CD4-positive, alpha-beta T cell (primary cell): ENCODE data around the gene TRPM5. TPM values are rescaled to one million over a fixed set of nuclear protein-coding genes. Genes with fewer than 3 reads are reported as not detected.

ENCODE experiments used
- ATAC-seq: fragments of 200-7000 bp; cut with Tn5 transposase; one replicate; pipeline ENCODE4 v1.10.0; 2022; ENCODE audit warnings: mild to moderate bottlenecking; ENCODE audit not compliant: poor library complexity
- CTCF ChIA-PET: fragments of 350-600 bp; sonication (Branson Sonifier 250); formaldehyde crosslinking; loops from one replicate; lab custom pipeline; 2021; ENCODE audit warnings: antibody characterized with exemption, inconsistent platforms; lab: Charles Lee
- POLR2A ChIA-PET: fragments of 350-600 bp; sonication (Branson Sonifier 250); formaldehyde crosslinking; loops from one replicate; lab custom pipeline; 2021; ENCODE audit warnings: antibody characterized with exemption, inconsistent platforms; lab: Charles Lee
- DNase-seq, 14 experiments: peaks; one replicate each; pipeline ENCODE4 v3.0.0-alpha.2; 2013 to 2020; ENCODE audit warnings: mixed read lengths in 2 of 14
- H3K27ac ChIP-seq, 2 donors: one replicate each; pipeline versions ENCODE4 v1.5.1 to v1.7.0; 2013; ENCODE audit warnings: low read length in 2 of 2, low read depth in 1 of 2, mild to moderate bottlenecking in 1 of 2
- H3K27me3 ChIP-seq, 2 experiments: 1 replicate in 1 of 2; 2 replicates in 1 of 2; pipeline versions ENCODE4 v1.6.1 to v1.7.0; 2013; ENCODE audit warnings: low read length in 2 of 2, control low read depth in 1 of 2, mild to moderate bottlenecking in 1 of 2, moderate library complexity in 1 of 2; ENCODE audit not compliant: insufficient read depth in 2 of 2, control insufficient read depth in 1 of 2
- H3K36me3 ChIP-seq: one replicate; pipeline ENCODE4 v1.6.1; 2013; ENCODE audit warnings: low read length, control low read depth; ENCODE audit not compliant: insufficient read depth
- H3K4me1 ChIP-seq: one replicate; pipeline ENCODE4 v1.6.1; 2013; ENCODE audit warnings: low read length, control low read depth; ENCODE audit not compliant: insufficient read depth
- H3K4me3 ChIP-seq: one replicate; pipeline ENCODE4 v1.5.1; 2013; ENCODE audit warnings: mild to moderate bottlenecking, low read length, moderate library complexity
- H3K9me3 ChIP-seq, 2 experiments: 1 replicate in 1 of 2; 2 replicates in 1 of 2; pipeline versions ENCODE4 v1.6.1 to v1.7.0; 2013; ENCODE audit warnings: low read length in 2 of 2, mild to moderate bottlenecking in 2 of 2, control low read depth in 1 of 2, moderate library complexity in 1 of 2; ENCODE audit not compliant: control insufficient read depth in 1 of 2, insufficient read depth in 1 of 2
- H3K27ac Mint-ChIP-seq: one replicate; pipeline ENCODE4 v1.8.0; 2020; ENCODE audit warnings: mixed read lengths
- H3K27me3 Mint-ChIP-seq: one replicate; pipeline ENCODE4 v1.8.0; 2021; ENCODE audit warnings: mixed read lengths
- H3K36me3 Mint-ChIP-seq: one replicate; pipeline ENCODE4 v1.8.0; 2021; ENCODE audit warnings: low read depth, mixed read lengths
- H3K4me1 Mint-ChIP-seq: one replicate; pipeline ENCODE4 v1.8.0; 2021; ENCODE audit warnings: low read depth, mixed read lengths
- H3K4me3 Mint-ChIP-seq: one replicate; pipeline ENCODE4 v1.8.0; 2020; ENCODE audit warnings: mild to moderate bottlenecking, mixed read lengths
- H3K9me3 Mint-ChIP-seq: one replicate; pipeline ENCODE4 v1.8.0; 2020; ENCODE audit warnings: mixed read lengths
- intact Hi-C, 2 experiments: fragments of 100-400 bp; cut with DNase I in 1 of 2; cut with micrococcal nuclease in 1 of 2; formaldehyde crosslinking; loops; one replicate each; pipeline versions ENCODE4 v1.15.1 to v1.9.0; 2023 to 2025; cut with DNase I, micrococcal nuclease
- total RNA-seq, 174 experiments: library from RNA in 2 of 174; stranded (reverse) in 2 of 174; gene quantifications; one replicate each; pipeline ENCODE4 v1.2.3 and lab custom pipeline; 2021 to 2026
- TF ChIP-seq, protein P1 (sequence below): fragments of 200-600 bp; IDR thresholded peaks from one replicate; pipeline ENCODE4 v1.8.0; 2022; ENCODE audit warnings: antibody characterized with exemption, mild to moderate bottlenecking

Gene TRPM5
- total RNA-seq, 2 experiments from 2014 or later: 0.91 to 1.3 TPM

DNA sequence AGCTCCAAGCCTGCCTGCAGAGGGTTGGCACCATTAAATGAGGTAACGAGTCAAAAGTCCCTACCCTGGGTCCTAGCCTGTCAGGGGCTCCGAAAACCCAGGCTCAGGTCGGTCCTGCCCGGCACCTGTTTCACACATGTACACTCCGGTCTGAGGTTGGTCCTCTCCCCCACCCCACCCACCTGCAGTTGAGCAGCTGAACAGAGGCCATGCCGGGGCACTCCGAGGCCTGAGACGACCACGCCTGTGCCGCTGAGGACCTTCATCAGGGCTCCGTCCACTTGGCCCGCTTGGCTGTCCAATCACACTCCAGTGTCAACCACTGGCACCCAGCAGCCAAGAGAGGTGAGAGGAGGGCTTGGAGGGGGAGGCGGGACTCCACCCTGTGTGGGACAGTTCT is 42.2 kb downstream of the TRPM5 start:
- CTCF ChIA-PET: interaction anchor here (2.2 kb wide), 1 partner anchor 19 kb away, joined by 10 read pairs; no protein-coding TSS in a partner anchor
- POLR2A ChIA-PET: interaction anchor here (3.3 kb wide), 1 partner anchor 25 kb away, joined by 38 read pairs; the partner anchor contains the start of gene CD81
- intact Hi-C loops: loop anchor here in 1 of 2 experiments (5.0 to 10.0 kb wide), 4 partner anchors 100 to 980 kb away; partner anchors contain the start of genes C11orf21, CARS1, CTSD and TSPAN32
- Histone ChIP-seq H3K9me3 (peaks cover 0 to 4% of the 10 kb centered on the region in 2 experiments), H3K4me1 (peaks cover 33% of the 10 kb centered on the region), H3K4me3 (peak overlapping the region; percentile 89), H3K27ac (no peak overlapping the region), H3K27me3 (no peaks in the 10 kb centered on the region), H3K36me3 (peaks cover 26% of the 10 kb centered on the region)
- Mint-ChIP-seq H3K4me3 (peak overlapping the region; percentile 98), H3K4me1 (peaks cover 17% of the 10 kb centered on the region), H3K27ac (peak overlapping the region; percentile 27), H3K27me3 (no peaks in the 10 kb centered on the region), H3K9me3 (no peaks in the 10 kb centered on the region), H3K36me3 (peaks cover 32% of the 10 kb centered on the region)
- DNase-seq: no peak
- TF ChIP-seq, protein P1, sequence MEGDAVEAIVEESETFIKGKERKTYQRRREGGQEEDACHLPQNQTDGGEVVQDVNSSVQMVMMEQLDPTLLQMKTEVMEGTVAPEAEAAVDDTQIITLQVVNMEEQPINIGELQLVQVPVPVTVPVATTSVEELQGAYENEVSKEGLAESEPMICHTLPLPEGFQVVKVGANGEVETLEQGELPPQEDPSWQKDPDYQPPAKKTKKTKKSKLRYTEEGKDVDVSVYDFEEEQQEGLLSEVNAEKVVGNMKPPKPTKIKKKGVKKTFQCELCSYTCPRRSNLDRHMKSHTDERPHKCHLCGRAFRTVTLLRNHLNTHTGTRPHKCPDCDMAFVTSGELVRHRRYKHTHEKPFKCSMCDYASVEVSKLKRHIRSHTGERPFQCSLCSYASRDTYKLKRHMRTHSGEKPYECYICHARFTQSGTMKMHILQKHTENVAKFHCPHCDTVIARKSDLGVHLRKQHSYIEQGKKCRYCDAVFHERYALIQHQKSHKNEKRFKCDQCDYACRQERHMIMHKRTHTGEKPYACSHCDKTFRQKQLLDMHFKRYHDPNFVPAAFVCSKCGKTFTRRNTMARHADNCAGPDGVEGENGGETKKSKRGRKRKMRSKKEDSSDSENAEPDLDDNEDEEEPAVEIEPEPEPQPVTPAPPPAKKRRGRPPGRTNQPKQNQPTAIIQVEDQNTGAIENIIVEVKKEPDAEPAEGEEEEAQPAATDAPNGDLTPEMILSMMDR: no peak
- ATAC-seq: no peak

DNA sequence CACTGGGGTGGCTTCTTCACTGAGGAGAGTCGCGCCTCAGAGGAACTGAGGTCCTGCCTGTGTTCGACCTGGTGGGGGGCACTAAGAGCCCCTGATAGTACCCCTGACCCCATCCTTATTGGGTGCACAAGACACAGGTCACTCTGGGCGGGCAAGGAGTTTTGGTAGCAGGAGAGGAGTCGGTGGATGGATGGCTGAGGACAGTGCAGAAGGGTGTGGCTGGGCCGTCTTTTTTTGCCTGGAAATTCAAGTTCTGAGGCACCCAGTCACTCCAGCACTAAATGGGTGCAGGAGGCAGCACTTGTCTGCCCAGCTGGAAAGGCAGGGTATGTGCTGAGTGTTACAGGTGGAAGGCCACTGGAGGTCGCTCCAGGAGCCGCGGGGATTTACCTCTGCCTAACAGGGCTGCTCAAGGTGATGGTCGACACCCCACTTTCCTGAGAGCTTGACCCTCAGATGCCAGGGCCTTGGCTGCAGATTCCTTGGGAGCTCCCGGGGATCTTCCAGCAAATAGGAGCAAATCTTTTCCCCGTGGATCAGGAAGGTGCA is 42.8 kb downstream of the TRPM5 start:
- H3K27me3 ChIP-seq: no peaks in the 10 kb centered on the region
- peaks cover 17% of the 10 kb centered on the region for H3K4me1 Mint-ChIP-seq
- intact Hi-C loops: loop anchor here in 1 of 2 experiments (5.0 to 10.0 kb wide), 4 partner anchors 99 to 981 kb away; partner anchors contain the start of genes C11orf21, CARS1, CTSD and TSPAN32
- peak overlapping the region; percentile 98 for H3K4me3 Mint-ChIP-seq
- H3K27ac Mint-ChIP-seq: peak overlapping the region; percentile 97
- TF ChIP-seq, protein P1: no peak
- peaks cover 31% of the 10 kb centered on the region for H3K4me1 ChIP-seq
- ATAC-seq: no peak
- no peak for DNase-seq
- CTCF ChIA-PET: interaction anchor here (1.3 to 2.2 kb wide), 3 partner anchors 18 to 130 kb away, joined by 4 to 10 read pairs (median 5); no protein-coding TSS in a partner anchor
- peaks cover 0 to 4% of the 10 kb centered on the region in 2 experiments for H3K9me3 ChIP-seq
- POLR2A ChIA-PET: interaction anchor here (0.9 to 3.3 kb wide), 4 partner anchors 24 to 588 kb away, joined by 3 to 38 read pairs (median 15); partner anchors contain the start of genes C11orf21, CD81 and TSPAN32
- peak overlapping the region; percentile 89 for H3K4me3 ChIP-seq
- no peaks in the 10 kb centered on the region for H3K9me3 Mint-ChIP-seq
- peak overlapping the region; percentile 78 to 91 for H3K27ac ChIP-seq
- H3K36me3 Mint-ChIP-seq: peaks cover 32% of the 10 kb centered on the region
- H3K36me3 ChIP-seq: peaks cover 29% of the 10 kb centered on the region
- no peaks in the 10 kb centered on the region for H3K27me3 Mint-ChIP-seq

DNA sequence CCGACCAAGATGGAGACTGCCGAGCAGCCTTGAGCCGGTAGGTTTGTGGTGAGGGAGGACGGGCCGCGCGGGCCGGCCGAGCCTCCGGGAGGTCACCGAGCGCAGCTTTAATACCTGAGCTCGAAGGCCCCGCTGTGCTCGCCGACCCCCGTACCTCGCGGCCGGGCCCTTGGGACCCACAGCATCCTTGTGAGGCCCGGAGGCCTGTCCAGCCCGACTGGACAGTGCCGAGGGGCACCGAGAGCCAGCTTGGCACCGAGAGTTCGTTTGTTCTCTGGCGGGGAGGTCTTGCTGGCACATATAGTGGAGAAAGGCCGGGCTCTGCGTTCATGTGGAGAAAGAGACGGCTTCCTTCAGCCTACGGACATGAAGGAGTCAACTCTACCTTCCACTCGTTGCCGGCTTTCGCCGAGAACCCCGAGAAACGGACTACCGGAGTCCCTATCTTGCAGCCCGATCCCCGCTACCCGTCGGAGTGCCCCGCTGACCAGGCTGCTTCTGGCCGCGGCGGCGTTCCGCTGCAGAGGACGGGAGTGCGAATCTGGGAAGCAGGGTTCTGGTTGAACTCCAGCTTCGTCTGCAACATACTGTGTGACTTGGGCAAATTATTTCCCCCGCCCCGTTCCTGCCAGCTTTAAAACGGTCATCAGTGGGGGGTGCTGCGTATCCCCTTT is 43.4 kb downstream of the TRPM5 start:
- Histone ChIP-seq H3K27me3 (no peaks in the 10 kb centered on the region), H3K36me3 (peaks cover 35% of the 10 kb centered on the region), H3K4me3 (peak overlapping the region; percentile 89), H3K9me3 (peaks cover 0 to 4% of the 10 kb centered on the region in 2 experiments), H3K4me1 (peaks cover 31% of the 10 kb centered on the region), H3K27ac (peak overlapping the region; percentile 78 to 91)
- no peaks in the 10 kb centered on the region for H3K27me3 Mint-ChIP-seq
- H3K4me3 Mint-ChIP-seq: peak overlapping the region; percentile 98
- intact Hi-C loops: loop anchor here (1.0 to 10.0 kb wide), 5 partner anchors 23 to 981 kb away; partner anchors contain the start of genes C11orf21 (in 1 of the 2), CARS1 (in 1 of the 2), CTSD (in 1 of the 2) and TSPAN32 (in 1 of the 2)
- ChIA-PET CTCF (interaction anchor here (0.7 to 2.2 kb wide), 10 partner anchors 13 to 591 kb away, joined by 3 to 10 read pairs (median 4); partner anchors contain the start of genes C11orf21, CD81, NAP1L4 and TSPAN32), POLR2A (interaction anchor here (0.7 to 3.3 kb wide), 17 partner anchors 12 to 1022 kb away, joined by 3 to 38 read pairs (median 5); partner anchors contain the start of genes C11orf21, CD81, KCNQ1 and NAP1L4)
- no peaks in the 10 kb centered on the region for H3K9me3 Mint-ChIP-seq
- H3K27ac Mint-ChIP-seq: peak overlapping the region; percentile 97
- peaks cover 17% of the 10 kb centered on the region for H3K4me1 Mint-ChIP-seq
- H3K36me3 Mint-ChIP-seq: peaks cover 32% of the 10 kb centered on the region
- TF ChIP-seq, protein P1: no peak
- DNase-seq (peak in 1 of 14 experiments; percentile 26), ATAC-seq (no peak)
